ENCODE measurements around the gene BLM.
"Not testable (repeated sequence)": the region's sequence is repeated elsewhere in the genome, so short reads cannot be mapped to it uniquely, and the experiment has no call there.

DNA sequence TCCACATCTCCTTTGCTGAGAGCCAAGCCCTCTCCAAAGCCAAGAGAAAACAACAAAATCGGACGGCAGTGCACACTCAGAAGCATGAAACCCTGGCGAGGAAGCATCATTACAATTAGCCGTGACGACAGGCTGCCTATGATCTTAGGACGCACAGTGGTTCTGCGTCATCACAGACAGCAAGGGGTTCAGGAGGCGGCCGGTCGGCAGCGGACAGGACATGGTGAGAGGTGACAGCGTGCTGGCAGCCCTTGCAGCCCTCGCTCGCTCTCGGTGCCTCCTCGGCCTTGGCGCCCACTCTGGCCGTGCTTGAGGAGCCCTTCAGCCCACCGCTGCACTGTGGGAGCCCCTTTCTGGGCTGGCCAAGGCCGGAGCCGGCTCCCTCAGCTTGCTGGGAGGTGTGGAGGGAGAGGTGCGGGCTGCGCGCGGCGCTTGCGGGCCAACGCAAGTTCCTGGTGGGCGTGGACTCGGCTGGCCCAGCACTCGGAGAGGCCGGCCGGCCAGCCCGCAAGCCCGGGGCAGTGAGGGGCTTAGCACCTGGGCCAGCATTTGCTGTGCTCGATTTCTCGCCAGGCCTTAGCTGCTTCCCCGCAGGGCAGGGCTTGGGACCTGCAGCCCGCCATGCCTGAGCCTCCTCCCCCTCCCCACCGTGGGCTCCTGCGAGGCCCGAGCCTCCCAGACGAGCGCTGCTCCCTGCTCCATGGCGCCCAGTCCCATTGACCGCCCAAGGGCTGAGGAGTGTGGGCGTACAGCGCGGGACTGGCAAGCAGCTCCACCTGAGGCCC is 108.2 kb downstream of the BLM start:
- TF ChIP-seq KDM5A (IDR thresholded peaks at IDR 0.05; ENCODE audit: borderline replicate concordance, low read length); ZBTB43 (CRISPR knock-in tag; conservative IDR thresholded peaks at IDR 0.05); GTF2F1 (IDR thresholded peaks at IDR 0.05; ENCODE audit: low read length); FOXK1 (CRISPR knock-in tag; IDR thresholded peaks at IDR 0.05; ENCODE audit: borderline replicate concordance, low read depth); AKAP8 (CRISPR knock-in tag; IDR thresholded peaks at IDR 0.05): not testable (repeated sequence)

Data from HepG2 (cell line).